HG02870 (cell line): ENCODE measurements around the gene EXOC3.
"Not testable (repeated sequence)": the region's sequence is repeated elsewhere in the genome, so short reads cannot be mapped to it uniquely, and the experiment has no call there.

Source experiments
- ATAC-seq: cut with Tn5 transposase; IDR thresholded peaks from one replicate; pipeline ENCODE4 v1.9.1; 2021; ENCODE audit warnings: mild to moderate bottlenecking, moderate library complexity; ENCODE audit not compliant: unreplicated experiment

Gene EXOC3

GRCh38 chr5:406041-406440 lies 36.9 kb upstream of the EXOC3 start:
- ATAC-seq: no peak

DNA sequence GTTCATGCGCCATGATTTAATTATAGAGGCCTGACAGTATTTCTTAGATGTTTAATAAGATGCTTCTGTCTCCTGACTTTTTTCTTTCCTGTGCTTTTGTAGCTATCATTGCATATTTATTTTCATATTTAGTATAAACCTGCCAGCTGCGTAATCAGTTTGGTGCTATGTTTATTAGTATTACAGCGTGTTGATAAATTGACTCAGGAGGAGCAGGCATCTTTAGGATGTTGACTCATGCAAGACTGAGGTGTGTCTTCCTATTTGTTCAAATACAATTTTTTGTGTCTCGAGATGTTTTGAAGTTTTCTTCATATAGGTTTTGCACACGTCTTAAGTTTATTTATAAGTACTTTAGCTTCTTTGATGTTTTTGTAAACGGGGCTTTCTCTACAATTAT lies 35.9 kb upstream of the EXOC3 start:
- ATAC-seq: no peak

- no peak for ATAC-seq
These were observed 35.1 kb upstream of the EXOC3 start for GRCh38 chr5:407801-408268.

DNA sequence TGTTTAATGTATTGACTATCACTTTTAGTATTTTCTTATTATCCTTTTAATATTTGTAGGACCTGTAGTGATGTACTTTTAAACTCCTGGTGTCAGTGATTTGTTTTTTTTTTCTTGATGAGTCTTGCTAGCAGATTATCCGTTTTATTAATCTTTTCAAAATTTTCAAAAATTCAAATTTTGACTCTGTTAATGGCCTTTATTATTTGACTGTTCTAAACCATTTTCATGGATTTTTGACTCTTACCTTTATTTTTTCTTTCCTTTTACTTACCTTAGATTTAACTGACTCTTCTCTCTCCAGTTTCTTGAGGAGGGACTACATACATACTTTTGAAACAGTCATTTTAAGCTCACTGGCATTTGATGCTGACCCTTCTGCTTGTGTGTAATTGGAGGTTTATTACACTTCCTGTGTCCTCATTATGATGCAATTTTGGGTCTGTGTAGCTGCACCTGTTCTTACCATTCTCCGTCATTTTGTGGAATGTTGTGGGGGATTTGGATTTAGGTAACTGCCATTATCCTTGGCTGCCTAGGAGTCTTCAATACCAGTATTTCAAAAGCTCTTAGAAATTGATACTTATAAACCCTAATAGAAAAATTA lies 32.0 kb upstream of the EXOC3 start:
- no peak for ATAC-seq

- no peak for ATAC-seq
These were observed 31.2 kb upstream of the EXOC3 start for GRCh38 chr5:411728-412127.

- not testable (repeated sequence) for ATAC-seq
These were observed 27.7 kb upstream of the EXOC3 start for GRCh38 chr5:414991-415927.

- ATAC-seq: no peak
These were observed 26.9 kb upstream of the EXOC3 start for GRCh38 chr5:415928-416635.

DNA sequence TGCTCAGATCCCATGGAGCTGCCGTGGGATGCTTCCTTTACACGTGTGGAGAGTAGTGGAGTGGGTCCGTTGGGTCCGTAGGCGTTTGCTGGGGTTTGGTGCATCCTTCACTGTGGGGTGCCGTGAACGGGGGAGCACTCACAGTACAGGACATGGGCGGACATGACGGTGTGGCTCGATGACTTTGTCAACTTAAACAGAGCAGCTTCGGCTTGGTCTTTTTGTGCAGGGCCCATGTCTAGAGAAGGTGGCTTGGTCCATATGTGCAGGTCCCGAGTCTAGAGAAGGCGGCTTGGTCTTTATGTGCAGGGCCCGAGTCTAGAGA lies 26.4 kb upstream of the EXOC3 start:
- no peak for ATAC-seq

DNA sequence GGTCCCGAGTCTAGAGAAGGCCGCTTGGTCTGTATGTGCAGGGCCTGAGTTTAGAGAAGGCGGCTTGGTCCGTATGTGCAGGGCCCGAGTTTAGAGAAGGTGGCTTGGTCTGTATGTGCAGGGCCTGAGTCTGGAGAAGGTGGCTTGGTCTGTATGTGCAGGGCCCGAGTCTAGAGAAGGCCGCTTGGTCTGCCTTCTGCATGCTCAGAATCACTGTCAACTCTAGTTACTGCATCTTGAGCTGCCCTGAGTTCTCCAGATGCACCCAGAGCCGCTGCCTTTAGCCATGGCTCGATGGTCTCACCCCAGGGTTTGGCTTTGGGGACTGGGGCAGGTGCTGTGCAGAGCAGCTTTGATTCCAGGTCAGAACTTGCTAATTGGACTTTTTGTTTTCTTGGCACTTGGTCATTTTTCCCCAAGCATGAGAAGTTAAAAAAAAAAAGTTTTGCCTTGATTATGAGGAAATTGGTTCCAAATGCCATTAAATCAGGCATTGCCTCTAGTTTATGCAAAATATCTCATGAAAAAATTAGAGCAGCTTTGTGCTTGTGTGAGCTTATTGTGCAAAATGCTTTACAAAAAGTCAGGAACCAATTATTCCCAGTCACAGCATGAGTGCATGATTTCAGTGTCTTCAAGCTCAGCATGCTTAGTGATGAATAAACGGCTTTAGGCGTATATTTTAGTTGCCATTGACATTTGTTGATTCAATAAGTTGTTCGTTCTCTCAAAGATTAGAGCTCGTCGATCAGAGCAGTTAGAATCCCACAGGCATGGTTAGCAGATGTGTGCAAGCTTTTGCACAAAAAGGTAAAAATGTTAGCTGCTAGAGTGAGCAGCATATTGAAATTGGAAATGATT lies 25.4 kb upstream of the EXOC3 start:
- ATAC-seq: no peak

DNA sequence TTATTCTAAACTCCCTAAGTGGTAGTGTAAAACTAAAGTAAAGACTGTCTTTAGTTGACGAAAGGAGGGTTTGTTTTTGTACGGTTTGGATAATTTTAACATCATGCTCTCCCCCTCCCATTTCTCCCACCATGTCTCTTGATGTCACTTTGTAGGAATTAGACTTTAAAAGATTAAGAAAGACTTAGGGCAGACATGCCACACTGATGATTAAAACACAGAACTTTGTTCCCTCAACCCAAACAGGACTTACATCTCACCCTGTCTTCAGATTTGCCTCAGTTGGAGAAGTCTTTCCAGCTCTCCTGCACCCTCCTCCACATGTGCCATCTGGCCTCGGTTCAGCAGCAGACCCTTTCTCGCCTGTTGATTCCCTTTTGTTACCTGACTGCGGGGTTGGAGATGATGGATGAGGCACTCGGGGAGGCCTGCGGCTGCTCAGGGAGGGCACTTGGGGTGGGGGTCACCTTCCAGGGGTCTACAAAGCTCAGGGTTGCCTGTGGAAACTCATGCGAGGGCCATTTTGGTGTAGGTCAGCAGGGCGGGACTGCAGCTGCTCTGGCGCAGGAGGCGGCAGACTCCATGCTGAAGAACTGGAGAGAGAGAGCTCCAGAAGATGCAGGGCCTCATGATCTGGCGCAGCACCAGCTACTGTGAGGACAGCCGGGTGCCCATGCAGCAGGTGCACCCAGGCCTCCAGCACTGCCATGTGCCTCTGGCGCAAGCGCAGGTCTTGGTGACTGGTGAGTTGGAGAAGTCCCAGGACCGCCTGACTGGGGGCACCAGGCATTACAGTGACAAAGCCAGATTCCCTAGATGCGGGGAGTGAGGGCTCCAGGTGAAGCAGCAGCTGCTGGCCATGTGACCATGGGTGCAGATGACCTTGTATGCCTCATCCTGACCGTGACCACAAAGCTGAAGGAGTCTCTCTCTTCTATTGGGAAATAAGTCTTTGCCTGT lies 24.5 kb upstream of the EXOC3 start:
- no peak for ATAC-seq

DNA sequence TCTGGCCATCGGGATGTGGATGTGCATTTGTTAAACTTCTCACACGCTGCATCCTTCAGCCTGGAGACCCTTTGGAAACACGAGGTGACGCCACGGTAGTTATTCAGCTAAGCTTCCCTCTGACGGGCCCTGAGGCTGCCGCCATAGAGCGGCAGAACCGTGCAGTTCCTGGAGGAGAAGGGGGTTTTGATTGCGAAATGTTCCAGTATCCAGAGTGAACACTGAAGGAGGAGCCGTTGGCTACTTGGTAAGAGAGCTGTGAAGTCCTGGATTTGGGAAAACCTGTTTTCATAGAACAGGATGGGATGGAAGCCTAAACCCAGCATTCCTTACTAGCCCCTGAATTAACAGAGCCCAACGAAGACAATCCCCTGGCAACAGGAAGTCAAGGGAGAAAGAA lies 23.0 kb upstream of the EXOC3 start:
- ATAC-seq: no peak

DNA sequence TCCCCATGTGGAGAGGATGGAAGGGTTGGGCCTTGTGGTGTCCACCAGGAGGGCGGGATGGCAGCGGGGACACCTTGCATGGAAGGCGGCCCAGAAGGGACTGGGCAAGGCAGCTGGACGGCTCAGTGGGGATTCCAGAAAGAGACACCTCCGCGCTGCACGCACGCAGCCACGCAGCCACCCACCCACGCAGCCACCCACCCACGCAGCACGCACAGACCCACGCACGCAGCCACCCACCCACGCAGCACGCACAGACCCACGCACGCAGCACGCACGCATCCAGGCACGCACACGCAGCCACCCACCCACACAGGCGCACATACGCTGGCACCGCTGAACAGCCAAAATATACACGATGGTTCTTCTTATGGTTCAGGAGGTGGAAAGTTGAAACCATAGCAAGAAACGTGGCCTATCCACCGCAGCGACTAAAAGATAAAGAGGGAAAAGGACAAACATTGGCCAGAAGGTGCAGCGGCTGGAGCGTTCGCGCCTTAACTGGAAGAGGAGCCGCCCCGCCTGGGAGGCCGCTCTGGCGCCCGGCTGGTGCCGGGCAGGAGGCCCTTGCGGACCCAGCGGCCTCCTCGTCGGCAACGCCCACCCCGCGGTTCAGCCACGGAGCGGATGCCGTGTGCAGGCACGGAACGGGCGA lies 22.2 kb upstream of the EXOC3 start:
- no peak for ATAC-seq

DNA sequence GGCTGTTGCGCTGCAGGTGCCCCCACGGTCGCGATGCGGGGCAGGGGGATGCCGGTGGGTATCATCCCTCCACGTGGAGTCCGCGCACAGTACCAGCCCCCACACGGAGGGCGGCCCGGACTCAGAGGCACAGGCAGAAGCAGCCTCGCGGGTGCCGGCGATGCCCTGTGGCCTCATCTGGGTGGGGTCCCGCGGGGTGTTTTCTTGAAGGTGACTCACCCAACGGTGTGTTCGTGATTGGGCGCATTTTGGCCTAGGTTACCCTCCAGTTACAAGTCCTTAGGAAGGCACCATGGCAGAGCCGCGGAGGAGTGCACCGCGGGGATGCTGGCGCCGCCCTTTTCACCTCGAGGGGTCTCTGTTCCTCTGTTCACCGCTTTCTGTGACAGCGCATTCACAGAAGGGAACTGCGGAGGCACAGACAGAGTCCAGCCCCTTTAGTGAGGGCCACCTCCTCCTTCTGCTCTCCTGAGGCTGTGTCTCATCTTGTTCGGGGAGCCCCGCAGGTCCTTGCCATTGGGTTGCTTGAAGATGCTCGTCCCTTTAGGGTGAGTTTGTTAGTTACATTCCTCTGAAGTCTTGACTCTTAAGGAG lies 21.6 kb upstream of the EXOC3 start:
- no peak for ATAC-seq

DNA sequence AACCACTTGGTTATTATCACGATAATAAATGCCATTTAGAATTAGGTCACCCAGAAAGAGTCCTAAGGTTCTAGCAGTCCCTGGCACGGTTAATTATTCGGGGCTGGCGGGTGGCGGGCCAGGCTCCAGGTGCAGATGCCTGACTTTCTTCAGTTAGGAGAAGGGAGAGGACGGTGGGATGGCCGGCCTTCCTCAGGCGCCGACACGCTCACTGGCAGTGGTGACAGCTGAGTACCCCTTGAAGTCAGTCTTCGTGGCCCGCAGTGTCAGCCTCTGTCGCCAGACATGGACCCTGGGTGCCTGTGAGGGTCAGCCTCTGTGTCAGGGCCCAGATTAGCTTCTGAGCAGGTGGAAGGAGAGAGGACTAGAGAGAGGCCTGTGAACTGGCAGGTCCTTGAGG lies 21.1 kb upstream of the EXOC3 start:
- no peak for ATAC-seq

GRCh38 chr5:422323-423232 lies 20.4 kb upstream of the EXOC3 start:
- no peak for ATAC-seq

DNA sequence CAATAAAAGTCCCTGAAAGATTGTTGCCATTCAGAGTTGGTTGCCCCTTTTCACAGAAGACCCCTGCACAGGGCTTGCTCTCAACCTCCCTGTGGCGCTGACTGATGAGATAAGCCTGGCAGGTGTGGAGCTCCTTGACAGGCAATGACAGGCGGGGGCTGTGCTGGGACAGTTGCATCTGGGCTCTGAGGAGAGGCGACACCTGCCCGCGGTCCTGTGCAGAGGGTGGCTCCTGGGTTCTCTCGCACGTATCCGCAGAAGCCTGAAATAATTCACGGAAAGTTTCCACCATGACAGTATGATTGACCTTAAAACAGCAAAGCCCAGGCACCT lies 19.8 kb upstream of the EXOC3 start:
- ATAC-seq: no peak

DNA sequence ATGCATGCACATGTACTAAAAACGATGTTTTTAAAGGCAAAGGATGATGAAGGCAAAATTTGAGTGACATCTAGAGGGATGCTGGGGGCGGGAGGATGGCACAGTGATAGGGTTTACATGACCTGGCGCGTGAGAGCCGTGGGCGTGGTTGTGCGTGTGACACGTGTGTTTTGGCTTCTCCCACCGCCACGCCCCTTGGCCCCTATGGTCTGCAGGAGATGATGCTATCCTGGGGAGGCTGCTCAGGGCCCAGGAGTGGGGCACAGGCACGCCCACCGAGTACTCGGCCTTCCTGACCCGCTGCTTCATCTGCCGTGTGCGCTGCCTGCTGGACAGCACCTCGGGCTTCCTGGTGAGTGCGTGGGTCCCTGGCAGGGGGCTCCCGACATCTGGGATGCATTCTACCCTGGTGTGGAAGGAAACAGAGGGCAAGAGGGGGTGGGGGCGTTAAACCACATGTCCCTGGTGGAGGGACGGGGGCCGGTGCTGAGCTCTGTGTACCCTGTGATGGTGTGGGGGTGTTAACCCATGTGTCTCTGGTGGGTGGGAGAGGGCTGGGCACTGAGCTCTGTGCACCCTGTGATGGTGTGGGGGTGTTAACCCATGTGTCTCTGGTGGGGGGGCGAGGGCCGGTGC lies 19.2 kb upstream of the EXOC3 start:
- ATAC-seq: no peak
